ENCODE measurements around the gene BAG3. TPM values are rescaled to one million over a fixed set of nuclear protein-coding genes. Genes with fewer than 3 reads are reported as not detected.
"Not testable (repeated sequence)": the region's sequence is repeated elsewhere in the genome, so short reads cannot be mapped to it uniquely, and the experiment has no call there.

The BAG3 gene
- total RNA-seq, 1 experiment from 2014 or later: 10.7 TPM

- no peak for DNase-seq (ENCODE audit: low spot score)
Measured at GRCh38 chr10:119689016-119689580, 37.9 kb downstream of the BAG3 start.

GRCh38 chr10:119691726-119692125 is 40.5 kb downstream of the BAG3 start:
- DNase-seq (ENCODE audit: low spot score): no peak

- peak; percentile 40 for DNase-seq (ENCODE audit: low spot score)
Measured at GRCh38 chr10:119693262-119693957, 42.2 kb downstream of the BAG3 start.

- no peak for DNase-seq (ENCODE audit: low spot score)
Measured at GRCh38 chr10:119694608-119695007, 43.4 kb downstream of the BAG3 start.

GRCh38 chr10:119700321-119700954 is 49.3 kb downstream of the BAG3 start:
- no peak for DNase-seq (ENCODE audit: low spot score)

GRCh38 chr10:119701861-119702260 is 50.7 kb downstream of the BAG3 start:
- no peak for DNase-seq (ENCODE audit: low spot score)

- no peak for DNase-seq (ENCODE audit: low spot score)
Measured at GRCh38 chr10:119702583-119702982, 51.4 kb downstream of the BAG3 start.

GRCh38 chr10:119703903-119704508 is 52.8 kb downstream of the BAG3 start:
- DNase-seq (ENCODE audit: low spot score): no peak

GRCh38 chr10:119705434-119705831 is 54.3 kb downstream of the BAG3 start:
- no peak for DNase-seq (ENCODE audit: low spot score)

- DNase-seq (ENCODE audit: low spot score): no peak
Measured at GRCh38 chr10:119706521-119707278, 55.5 kb downstream of the BAG3 start.

GRCh38 chr10:119707331-119707730 is 56.2 kb downstream of the BAG3 start:
- DNase-seq (ENCODE audit: low spot score): not testable (repeated sequence)

GRCh38 chr10:119710935-119711334 is 59.8 kb downstream of the BAG3 start:
- DNase-seq (ENCODE audit: low spot score): not testable (repeated sequence)

- no peak for DNase-seq (ENCODE audit: low spot score)
Measured at GRCh38 chr10:119713744-119714483, 62.7 kb downstream of the BAG3 start.

GRCh38 chr10:119714484-119714816 is 63.3 kb downstream of the BAG3 start:
- DNase-seq (ENCODE audit: low spot score): no peak

- DNase-seq (ENCODE audit: low spot score): no peak
Measured at GRCh38 chr10:119715628-119716505, 64.7 kb downstream of the BAG3 start.

GRCh38 chr10:119723161-119723560 is 72.0 kb downstream of the BAG3 start:
- DNase-seq (ENCODE audit: low spot score): no peak

- DNase-seq (ENCODE audit: low spot score): no peak
Measured at GRCh38 chr10:119723624-119724023, 72.4 kb downstream of the BAG3 start.

- no peak for DNase-seq (ENCODE audit: low spot score)
Measured at GRCh38 chr10:119724593-119725516, 73.7 kb downstream of the BAG3 start.

GRCh38 chr10:119725517-119725827 is 74.3 kb downstream of the BAG3 start:
- no peak for DNase-seq (ENCODE audit: low spot score)
